Hypothalamus (tissue), 51 donors: Measurements from ENCODE around the gene LTBP2.

Experiments
- DNase-seq, 51 donors: peaks; one replicate each; lab custom pipeline; 2025; lab: John Stamatoyannopoulos, UW

The LTBP2 gene

DNA sequence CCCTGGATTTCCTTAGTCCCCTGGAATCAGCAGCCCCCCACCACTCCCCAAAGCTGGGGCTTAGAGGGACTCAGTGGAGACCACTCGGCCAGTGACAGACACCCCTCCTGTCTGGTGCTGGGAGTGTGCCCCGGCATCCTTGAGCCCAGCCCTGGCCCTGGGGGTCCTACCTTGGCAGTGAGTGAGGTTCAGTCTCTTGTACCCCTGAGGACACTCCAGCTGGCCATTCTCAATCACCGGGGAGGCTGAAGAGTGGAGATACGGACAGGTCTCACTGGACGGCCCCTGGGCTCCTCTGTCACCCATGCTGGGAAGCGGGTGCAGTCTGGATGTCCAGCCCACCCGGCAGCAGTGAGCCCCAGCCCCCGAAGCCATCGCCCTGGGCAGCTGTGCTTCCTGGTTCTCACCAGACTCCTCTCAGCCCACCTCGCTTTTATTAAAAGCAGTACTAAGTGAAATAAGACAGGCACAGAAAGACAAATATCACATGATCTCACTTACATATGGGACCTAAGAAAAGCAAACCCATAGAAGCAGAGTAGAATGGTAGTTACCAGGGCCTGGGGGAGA, 76.2 kb downstream of the LTBP2 start:
- no peak for DNase-seq

DNA sequence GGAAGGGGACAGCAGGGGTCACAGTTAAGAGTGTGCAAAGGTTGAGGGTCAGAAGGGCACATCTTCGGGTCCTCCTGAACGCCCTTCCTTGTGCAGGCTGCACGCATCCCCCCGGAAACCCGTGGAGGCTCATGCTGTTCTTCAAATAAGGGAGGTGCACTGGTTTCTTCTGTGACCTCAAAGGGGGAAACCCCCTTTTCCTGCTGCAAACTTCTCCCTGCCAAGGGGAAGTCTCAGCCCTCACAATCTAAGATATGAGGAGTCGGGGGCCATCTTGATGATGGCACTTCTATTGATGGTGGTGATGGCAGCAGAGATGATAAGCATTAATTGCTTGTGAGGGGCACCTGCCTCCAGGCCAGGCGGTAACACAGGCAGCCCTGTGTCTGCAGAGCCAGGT, 78.5 kb downstream of the LTBP2 start:
- DNase-seq, result peak in 1 of 51 donors; percentile 1

DNA sequence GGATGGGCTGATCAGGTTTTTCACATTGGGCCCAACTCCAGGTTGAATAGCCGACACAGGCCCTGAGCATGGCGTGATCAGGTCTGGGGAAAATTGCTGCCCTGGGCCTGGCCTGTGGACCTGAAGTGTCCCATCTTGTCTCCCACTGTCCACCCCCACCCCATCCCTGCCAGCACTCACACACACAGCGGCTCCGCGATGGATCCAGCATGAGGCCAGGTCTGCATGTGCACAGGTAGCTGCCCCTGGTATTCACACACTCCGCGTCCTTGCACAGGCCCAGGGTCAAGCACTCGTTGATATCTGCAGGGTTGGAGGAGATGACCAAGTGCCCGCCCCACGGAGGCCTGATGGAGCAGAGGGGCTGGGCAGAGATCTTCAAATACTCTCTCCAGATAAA, 79.8 kb downstream of the LTBP2 start:
- DNase-seq, result no peak

DNA sequence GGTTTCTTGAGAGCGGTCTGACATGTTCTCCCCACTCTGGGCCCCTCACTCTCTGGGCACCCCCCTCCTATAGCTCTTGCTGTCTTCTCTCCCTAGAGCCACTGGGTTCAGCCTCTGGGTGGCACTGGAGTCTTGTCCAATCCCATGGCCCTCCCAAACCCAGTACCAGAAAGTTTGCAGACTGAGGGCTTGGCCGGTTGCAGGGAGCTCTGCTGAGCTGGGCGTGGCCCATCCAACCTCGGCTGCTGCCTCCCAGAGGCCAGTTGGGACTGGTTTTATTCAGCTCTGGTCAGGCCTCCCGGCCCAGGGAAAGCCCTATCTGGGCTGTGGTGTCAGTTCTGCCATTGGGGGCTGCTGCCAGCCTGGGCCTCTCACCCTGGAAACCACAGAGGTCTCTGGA, 80.6 kb downstream of the LTBP2 start:
- DNase-seq, result no peak

DNA sequence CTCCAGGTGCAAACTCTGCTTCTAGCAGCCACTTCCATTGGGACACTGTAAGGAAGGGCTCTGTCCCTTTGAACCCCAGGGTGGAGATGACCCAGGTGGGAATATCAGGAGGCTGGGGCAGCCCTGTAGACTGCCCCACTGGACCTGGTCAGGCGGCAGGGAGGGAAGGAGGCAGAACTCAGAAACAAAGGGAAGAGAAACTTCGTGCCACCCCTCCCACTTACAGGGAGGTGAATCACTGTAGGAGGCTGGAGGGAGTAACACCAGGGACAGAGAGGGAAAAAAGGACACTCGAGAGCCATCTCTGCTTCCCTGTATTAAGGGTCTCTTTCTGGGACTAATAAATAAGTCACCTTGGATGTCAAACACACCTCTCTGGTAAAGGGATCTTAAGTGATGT, 81.0 kb downstream of the LTBP2 start:
- DNase-seq, result no peak

DNA sequence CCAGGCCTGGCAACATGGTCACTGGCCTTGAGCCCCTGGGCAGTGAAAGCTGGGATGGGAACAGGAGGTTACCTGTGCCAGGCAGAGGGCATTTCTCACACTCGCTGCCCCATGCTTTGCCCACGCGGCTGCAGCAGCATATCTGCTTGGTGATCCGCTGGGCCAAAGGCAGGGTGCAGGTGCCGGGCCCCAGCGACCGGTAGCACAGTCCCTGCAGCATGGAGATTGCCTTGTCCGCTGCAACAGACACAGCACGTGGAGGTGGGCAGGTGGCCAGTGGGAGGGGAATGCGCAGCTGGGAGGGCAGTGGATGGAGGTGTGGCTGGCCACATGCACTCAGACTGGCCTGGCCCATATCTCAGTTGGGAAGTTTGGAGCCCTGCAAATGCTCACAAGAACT, 83.2 kb downstream of the LTBP2 start:
- DNase-seq, result no peak

DNA sequence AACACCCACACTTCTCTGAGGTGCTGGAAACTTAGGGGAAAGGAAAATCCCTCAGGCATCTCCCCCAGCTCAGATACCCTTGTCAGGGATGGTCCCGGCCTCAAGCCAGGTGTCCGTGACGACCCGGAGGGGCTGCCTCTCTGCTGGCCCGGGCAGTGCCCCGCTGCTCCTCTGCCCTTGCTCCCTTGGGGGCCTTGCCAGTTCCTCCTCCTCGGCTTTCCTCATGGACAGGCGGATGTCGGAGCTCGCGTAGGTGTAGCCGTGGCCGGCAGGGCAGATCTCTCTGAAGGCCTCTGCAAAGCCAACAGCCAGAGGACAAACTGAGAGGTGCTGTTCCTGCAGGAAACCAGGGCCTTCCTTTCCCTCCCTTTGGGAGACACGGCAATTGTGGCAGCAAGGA, 83.6 kb downstream of the LTBP2 start:
- no peak for DNase-seq

DNA sequence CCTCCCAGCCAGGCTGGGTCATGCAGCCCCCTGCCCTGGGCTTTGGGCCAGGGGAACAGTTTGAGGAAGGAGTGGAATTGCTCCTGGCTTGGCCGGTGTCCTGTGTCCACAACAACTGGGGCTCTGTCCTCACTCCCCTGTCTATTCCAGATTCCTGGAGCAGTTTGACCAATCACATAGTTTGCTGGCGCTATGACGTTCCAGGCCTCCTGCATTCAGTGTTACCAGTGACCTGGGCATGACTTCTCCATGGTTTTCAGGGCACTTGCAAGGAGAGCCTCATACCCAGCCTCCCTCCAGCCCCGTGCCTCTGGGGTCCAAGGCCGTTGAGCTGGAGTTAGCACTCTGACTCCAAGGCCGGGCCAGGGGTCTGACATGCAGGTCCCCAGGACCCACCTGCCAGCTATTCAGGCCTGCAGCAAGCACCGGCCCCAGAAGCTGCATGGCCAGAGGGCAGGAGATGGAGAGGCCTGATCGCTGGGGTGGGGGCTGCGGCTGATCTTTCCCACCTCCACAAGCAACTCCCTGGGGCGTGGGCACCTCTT, 84.2 kb downstream of the LTBP2 start:
- no peak for DNase-seq

DNA sequence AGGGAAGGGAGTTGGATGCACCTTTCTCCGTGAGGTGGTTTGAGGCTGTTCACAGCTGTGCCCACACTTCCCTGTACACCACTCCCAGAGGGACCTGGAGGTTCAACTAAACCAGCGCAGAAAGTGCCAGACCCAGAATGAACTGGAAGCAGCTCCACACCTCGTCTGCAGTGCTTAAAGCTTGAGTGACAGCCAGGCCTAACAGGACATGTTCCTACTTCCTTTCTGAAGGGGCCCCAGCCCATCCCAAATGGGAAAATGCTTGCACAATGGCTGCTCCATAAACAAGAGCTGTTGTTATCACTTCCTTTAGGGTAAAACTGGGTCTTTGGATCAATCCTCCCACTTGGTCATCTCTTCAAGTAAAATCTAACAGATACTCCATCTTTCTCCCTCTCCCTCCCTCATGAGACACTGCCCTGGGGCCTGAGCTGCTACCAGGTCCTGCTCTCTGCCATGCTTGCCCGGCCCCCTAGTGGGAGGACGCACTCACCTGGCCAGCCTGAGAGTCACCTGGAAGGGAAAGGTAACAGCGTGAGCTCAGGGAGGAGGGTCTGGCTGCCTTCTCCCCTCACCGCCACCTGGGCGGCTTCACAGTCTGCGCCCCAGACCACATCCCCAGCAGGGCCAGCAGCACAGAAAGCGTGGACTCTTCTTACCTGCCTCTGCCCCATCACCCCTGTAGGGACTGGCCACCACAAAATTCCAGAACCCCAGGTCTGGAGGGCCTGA, 85.0 kb downstream of the LTBP2 start:
- DNase-seq, result no peak

DNA sequence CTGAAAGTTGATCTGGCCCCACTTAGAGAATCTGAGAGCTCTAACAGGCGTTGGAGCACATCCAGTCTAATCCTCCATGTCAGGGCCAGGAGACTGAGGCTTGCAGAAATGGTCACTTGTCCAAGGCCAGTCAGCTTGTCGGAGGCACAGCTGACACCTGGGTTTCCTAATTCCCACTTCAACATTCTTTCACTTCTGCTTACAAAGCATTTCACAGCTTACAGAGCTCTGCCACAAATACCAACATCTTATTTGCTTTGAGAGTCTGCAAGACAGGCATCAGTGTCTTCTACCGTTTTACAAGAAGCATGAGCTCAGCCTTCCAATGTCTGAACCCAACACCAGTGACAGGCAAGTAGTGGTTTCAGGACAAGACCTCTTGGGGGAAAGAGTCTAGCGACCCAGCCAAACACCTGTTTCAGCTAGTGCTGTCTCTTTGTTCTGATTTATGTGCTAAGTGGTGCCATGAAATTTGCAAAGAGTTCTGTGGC, 86.6 kb downstream of the LTBP2 start:
- no peak for DNase-seq

DNA sequence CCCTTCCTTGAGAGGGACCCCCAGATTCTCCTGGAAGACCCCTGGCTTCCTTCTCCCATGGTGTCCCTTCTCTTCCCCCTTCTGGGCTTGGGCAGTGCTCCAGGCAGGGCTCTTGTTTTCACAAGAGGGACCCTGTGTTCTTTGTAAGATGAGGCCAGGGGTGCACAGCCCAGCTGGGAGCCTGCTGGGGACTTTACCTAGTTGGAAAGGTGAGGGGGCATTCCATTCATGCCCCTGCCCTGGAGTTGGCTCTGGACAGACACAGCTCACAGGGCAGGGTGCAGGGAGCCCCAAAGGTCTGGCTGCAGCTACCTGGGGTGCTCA, 87.3 kb downstream of the LTBP2 start:
- no peak for DNase-seq

DNA sequence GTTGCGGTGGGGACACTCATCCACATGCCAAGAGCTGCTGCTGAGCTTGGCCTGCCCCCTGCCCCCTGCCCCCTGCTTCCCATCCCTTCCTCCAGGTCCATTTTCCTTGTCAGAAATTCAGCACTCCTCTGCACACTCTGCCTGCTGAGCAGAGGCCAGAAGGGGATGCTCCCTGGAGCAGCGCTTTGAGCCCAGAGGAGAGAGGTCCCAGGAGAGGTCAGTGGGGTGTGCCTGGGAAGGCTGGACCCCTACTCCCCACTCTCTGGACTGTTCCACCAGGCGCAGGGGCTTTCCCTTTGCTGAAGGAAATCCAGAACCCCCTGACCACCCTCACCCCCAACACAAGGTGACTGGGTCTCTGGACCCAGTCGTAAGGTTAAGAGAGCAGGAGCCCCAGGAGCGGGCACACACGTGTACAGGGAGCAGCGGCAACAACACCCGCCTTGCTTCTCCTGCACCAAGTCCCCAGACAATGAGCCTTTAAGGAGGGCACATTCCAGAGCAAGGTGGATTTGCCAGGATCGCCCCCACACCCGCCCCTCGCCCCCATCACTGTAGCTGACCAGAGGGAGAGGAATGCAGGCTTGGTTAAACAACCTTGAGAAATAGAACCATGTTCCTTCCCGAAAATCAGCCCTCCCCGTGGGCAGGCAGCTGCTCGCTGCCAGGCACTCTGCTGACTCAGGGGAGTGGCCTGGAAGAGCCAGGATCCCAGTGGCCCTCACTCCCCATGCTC, 87.8 kb downstream of the LTBP2 start:
- DNase-seq, result no peak

DNA sequence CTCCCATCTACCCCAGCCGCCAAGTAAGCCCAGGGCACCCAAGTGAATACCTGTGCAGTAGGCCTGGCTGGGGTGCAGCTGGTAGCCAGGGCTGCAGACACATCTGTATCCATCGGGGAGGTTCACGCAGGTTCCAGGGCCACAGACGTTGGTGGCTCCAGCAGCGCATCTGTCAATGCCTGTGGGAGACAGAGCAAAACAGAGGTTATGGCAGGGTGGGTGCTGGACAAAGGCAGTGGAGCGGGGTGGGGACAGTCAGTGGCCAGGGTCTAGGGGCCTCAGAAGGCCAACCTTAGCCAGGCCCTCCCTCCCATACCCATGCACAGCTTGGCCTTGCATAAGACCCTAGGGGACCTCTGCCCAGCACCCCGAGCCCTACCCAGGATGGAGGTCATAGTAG, 89.3 kb downstream of the LTBP2 start:
- DNase-seq, result no peak

DNA sequence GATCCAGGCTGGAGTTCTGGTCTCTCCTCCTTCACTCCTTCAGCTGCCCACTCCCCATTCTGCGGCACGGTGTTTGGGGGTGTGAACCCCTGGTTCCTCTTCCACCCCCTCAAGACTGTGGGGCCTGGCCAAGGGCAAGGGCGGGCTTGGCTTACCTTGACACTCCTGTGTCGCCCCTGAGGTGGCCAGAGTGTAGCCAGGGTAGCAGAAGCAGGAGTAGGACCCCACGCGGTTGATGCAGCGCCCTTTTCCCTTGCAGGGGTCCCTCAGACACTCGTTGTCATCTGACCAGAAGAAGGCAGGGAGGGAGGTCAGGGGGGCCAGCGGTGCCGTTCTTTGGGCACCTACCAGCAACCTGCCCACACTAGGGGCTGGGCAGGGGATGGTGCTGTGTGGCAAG, 90.3 kb downstream of the LTBP2 start:
- no peak for DNase-seq

DNA sequence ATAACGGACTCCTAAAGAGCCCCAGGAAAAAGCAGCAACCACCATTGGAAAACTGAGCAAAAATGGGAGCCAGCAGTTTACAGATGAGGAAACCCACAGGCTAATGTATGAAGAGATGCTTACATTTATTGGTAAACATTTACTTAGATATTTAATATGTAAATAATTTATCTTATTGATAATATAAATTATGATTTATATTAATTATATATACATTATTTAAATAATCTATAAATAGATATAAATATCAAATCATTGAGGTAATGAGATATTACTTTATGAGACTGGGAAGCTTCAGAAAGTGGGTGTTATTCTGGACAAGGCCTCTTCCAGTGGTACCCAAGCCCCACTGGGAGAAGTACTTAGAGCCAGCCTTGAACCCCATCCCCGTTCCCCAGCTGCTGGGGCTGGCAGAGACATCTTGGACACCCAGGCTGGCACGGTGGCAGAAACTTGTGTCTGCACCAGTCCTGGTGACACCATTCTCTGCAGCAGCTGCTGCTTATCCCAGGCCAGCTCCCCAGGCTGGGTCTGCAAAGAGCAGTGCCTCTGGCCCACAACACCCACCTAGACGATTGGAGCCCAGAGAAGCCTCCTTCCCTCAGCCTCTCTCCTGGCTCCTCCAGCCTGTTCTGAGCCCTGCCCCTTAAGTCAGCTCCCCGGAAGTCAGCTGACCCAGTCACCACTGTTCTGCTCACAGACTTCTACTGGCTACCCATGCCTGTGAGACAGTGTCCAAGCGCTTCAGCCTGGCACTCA, 92.5 kb downstream of the LTBP2 start:
- no peak for DNase-seq

DNA sequence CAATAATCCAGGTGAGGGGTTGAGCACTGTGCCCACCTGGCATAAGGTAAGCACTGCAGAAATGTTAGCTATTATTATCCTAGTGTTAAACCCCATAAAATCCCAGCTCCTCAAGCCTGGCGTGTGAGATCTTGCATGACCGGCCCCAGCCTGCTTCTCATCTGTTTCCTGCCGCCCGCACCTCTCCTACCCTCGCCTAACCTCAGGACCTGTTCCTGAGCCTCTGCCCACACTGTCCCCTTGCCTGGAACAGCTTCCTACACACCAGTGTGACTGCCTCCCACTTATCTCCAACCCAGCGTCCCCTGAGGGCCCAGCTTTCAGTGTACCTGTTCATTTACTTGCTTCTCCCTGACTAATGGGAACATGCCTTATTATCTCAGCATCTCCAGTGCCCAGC, 93.8 kb downstream of the LTBP2 start:
- DNase-seq, result no peak

DNA sequence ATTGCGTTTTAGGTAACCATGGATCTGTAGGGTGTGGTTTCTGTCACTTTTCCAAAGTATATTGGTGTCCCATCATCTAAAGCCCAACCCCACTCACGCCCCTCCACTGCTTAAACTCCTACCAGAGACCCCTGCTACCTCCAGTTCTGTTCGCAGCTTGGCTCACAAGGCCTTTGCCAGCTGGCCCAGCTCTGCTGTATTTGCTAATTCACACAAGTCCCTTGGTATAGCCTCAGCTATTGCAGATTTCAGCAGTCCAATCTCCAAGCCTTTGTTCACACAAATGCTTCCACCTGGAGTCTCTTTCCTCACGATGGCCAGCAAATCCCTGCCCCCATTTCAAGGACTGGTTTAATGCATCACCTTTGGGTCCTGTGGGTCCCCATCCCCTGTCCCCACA, 94.3 kb downstream of the LTBP2 start:
- no peak for DNase-seq

DNA sequence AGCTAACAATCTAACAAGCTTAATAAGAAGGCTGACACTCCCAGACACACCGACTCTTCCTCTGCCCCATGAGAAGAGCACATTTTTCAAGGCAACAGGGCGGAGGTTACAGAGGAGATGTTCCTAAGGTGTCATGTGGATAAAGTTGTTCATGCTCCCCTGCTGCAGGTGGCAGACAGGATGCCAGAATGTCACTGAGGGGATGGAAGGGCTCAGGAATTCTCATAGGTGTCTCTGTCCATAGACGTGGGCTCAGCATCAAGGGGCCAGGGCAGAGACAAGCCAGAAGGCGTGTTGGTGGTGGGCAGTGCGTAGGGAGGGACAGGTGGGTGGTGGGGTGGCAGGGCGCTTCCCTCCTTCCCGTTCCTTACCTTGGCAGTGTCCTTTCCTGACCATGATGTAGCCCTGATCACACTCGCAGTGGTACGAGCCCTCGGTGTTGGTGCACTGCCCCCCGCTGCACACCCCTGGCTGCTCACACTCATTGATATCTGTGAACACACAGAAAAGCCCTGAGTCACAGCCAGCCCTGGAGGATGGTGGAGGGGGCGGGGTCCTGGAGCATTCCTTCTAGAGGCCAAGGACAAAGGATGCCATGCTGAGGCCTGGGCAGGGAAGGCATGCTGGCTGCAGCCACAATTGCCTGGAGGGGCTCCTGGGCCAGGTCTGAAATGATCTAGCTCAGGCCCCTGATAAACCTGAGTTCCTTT, 95.4 kb downstream of the LTBP2 start:
- no peak for DNase-seq

DNA sequence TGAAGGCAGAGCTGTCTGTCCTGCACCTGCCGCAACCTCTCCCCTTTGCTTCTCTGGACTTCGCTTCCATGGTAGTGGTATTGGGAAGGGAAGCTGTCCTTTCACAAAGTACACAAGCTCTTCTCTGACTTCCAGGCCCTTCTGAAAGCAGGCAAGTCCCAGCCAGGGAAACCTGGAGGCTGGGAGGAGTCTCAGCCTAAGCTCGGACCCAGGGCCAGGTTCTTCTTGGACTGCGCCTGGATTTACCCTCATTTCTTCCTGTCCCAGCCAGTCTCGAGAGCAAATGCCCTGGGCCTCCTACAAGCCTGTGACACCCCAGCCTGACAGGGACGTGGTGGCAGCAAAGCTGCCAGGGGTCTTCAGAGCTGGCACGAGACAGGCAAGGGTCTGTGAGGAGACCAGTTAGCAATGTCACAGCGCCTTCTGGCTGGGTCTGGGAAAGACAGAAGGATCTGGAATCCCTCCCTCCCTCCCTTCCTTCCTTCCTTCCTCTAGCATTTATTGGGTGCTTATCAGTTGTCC, 96.1 kb downstream of the LTBP2 start:
- no peak for DNase-seq

DNA sequence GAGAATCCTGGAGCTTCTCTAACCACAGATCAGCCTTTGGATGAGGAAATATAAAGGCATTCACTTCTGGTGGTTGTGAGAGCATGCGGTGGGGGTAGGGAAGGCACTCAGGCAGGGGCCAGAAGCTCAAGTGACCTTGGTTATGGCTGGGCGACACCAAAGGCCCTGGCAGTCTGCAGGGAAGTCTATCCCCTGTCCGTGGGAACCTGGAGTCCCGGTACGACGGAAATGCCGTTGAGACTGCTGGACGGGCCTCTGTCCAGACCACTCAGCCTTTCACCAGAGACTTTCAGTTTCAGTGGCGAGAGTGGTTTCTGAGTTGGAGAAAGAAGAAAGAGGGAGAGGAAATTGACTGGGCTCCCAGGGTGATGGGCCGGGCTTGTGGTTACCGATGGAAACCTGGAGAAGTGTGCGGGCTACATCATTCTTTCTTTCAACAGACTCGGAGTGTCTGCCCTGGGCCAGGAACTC, 97.5 kb downstream of the LTBP2 start:
- peak in 5 of 51 donors; percentile 8 to 30 (median 19) for DNase-seq
